ENCODE results near the gene PODXL2.
"Not testable (repeated sequence)": the region's sequence is repeated elsewhere in the genome, so short reads cannot be mapped to it uniquely, and the experiment has no call there.

Gene PODXL2

DNA sequence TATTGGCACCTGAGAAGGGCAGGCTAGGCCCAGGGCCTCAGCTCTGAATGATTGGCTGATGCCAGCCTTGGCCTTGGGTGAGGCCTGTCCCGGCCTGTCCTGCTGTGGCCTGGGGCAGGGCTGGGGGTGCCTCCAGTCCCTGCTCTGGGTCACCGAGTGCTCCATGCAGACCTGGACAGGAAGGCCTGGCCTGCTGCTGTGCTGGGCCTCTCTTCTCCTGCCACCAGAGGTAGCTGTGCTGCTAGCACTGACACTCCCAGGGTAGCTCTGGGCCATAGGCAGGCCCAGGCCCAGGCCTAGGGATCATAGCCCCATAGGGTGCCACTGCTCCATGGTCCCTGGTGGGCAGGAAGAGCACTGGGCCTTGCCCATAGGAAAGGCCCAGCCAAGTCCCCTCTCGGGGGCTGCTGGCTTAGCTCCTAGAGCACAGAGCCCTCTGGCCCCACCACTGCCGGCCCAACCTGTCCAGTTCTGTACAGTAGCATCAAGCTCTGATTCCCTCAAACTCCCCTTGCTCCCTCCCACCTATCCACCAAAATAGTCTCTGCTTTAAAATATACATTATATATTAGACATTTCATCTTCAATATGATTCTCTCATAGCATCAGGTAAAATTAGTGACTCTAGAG, 62.0 kb downstream of the PODXL2 start:
- DNase-seq: peak; percentile 20 to 65

- DNase-seq: no peak
Observed at GRCh38 chr3:127691489-127691888, 62.5 kb downstream of the PODXL2 start.

DNA sequence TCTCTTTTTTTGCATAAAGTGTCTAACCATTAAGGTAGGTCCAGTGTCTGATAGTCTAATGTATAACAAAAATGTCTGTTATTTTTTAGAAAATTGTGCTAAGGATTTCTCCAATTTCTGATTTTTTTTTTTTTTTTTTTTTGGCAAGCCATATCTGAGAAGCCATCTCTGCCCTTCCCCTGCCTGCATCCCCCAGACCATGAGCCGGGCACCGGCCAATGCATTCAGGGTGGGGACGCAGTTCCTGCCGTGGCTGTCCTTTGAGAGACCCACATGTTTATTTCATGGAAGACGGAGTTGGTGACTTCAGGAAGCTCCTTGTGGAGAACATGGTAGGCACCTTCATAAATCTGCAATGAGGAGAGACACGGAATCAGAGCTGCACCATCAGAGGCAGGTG, 63.0 kb downstream of the PODXL2 start:
- no peak for DNase-seq

DNA sequence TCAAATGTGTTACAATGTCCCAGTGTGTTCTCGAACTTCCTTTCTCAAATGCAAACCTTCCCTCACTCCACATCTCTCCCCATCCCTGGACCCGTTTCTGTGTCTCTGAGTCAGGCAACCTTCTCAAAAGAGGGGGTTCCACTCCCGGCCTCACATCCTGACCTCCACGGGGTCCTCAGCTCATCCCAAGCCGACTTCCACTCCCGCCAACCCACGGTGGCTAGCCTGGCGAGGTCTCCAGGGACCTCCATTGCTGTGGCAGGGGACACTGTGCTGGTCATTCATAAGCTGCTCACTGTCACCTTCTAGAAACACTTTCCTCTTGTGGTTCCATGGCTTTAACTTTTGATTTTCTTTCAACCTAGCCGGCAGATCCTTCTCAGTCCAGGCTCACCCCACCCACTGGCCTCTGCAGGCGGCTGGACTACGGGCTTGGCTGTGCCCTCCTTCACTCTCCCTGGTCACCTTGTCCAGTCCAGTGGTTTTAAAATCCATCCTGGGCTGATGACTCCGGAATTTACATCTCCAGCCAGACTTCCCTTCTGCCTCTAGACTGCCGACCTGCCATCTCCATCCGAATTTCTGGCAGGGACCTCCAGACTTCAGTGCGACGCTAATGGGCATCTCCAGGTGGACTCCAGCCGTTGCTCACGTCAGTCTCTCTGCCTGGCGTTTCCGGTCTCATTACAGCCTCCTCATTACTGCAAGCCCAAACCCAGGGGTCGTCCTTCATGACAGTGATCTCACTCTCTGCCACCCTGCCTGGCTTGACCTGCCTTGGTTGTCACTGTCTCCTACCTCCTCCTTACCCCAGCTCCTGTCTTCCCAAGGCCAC, 63.7 kb downstream of the PODXL2 start:
- no peak for DNase-seq

GRCh38 chr3:127693336-127693843, 64.4 kb downstream of the PODXL2 start:
- no peak for DNase-seq

DNA sequence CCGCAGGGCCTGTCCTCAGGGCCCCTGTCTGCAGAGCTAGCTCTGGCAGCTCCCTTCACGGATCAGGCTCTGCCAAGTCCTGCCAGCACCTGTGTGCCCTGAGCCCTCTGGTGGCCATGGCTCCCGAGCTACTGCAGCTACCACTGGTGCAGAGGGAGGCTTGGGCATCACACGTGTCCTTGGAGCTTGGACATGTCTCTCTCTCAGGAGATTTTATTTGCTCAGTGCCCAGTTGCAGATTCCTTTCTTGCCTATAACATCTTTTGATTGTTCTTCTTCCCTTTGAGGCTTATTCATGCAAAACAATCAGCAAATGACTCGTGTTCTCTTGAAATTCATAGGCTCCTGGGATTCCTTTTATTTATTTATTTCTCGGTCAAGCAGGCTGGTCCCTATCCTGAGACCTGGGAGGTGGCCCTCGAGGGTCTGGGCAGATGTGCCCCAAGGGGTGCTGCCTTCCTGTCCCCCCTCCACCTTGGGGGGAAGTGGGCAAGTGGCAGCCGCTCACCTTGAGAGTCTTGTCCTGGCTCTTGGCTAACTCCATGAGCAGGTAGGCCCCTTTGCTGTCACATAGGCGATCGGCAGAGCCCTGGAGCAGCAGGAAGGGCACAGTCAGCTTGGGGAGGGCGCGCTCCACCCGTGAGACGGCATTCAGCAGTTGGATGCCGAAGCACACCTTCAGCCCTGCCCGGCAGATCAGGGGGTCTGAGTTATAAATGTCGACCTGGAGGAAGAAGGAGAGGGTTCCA, 65.7 kb downstream of the PODXL2 start:
- peak; percentile 41 to 74 for DNase-seq

- DNase-seq: peak; percentile 95 to 97
Observed at GRCh38 chr3:127697551-127698240, 68.7 kb downstream of the PODXL2 start.

GRCh38 chr3:127698286-127698685, 69.3 kb downstream of the PODXL2 start:
- DNase-seq: no peak

DNA sequence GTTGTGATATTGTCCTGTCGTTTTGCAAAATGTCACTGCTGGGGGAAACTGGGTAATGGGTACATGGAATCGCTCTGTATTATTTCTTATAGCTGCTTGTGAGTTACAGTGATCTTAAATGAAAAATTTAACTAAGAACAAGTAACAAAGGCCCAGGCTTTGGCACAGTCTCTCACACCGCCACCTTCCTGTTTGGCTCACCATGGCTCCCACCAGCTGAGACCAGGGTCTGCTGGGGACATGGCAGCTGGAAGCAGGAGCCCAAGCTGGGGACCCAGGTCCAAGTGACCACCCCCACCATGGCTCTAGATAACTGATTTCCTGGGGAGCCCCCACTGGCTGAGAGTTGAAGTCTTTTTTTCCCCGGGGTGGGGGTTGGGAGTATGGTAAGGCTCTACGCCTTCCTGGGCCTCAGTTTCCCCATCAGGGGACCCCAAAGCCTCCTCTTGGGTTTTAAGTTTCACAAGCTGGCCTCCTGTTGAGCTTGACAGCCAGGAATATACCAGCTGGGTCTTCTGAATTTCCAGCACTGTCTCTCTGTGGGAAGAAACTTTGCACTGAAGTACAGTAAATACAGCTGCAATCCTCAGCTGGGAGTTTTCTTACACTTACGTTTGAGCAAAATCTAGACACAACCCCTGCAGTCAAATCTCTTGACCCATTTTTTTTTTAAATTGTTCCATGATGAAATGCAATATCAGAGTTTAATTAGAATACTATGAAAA, 69.9 kb downstream of the PODXL2 start:
- DNase-seq: no peak

DNA sequence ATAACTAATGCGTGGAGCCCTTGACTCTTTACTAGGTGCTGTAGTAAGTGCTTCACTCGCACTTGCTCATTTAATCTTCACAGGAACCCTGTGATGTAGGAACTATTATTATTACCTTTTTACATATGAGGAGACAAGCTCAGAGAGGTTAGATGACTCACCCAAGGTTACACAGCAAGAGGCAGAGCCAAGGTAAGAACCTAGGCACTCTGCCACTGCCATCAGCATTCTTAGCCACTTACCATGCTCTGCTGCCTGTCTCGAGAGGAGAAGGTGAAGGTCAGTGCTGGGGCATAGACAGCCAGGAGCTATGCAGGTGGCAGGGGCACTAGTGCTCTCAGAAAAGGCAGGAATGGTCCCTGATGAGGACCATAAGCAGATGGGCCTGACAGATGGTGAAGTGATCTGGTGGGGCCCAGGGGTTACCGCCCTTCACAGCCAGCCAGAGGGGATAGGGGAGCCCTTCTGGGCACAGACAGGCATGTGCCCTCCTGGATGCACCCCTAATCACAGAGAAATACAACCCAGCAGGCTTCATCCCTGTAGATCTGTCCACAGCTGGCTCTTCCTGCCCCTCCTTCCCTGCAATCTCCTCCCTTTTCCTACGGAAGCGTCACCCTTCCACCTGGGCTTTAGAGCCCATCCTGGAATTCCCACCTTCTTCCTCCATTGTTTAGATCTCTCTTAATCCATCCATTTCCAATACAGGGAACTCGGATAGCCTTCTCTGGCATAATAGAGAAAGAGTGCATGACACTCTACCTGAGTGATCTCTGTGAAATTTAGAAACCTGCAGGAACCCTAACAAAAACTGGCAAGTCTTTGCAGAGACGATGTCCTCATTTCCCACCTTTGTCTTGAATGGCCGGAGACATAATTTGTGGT, 70.7 kb downstream of the PODXL2 start:
- no peak for DNase-seq

- DNase-seq: no peak
Observed at GRCh38 chr3:127700406-127700805, 71.4 kb downstream of the PODXL2 start.

GRCh38 chr3:127701280-127701911, 72.4 kb downstream of the PODXL2 start:
- DNase-seq: no peak

DNA sequence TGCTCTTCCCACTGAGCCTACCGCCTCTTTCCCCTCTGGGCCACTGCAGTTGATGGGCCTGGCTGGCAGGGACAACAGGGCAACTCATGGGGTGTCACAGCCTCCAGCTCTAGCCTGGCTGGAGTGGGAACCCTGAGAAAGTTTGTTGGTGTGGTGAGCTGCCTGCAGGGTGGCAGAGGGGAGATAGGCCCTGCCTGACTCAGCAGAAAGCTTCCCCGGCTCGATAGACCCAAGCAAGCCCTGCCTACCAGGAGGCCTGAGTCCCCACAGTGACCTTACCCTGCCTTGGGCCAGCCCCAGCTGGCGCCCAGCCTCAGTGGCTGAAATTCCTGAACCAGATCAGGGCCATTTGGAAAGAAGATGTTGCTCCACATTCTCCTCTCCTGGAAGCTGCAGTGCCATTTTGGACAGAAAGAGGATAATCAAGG, 73.2 kb downstream of the PODXL2 start:
- DNase-seq: no peak

GRCh38 chr3:127704840-127705239, 75.9 kb downstream of the PODXL2 start:
- not testable (repeated sequence) for DNase-seq

DNA sequence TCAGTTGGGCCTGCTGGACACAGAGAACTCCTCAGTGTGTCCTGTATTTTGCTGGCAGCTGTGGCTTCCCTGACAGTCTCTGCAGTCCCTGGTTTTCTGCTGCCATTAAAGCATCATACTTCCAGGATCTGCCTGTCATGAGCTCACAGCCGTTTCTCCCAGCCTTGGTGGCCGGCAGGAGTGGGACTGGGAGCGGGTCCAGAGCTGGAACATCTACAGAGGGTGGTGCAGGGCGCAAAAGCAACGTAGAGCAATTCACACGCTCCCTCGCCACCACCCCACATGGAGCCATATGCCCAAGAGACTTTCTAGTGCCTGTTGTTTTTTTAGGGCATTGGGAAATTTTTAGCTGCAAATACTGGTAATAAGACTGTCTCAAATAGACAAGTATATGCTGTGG, 77.3 kb downstream of the PODXL2 start:
- DNase-seq: no peak

GRCh38 chr3:127706785-127707351, 77.9 kb downstream of the PODXL2 start:
- peak in 1 of 2 experiments; percentile 42 for DNase-seq

- no peak for DNase-seq
Observed at GRCh38 chr3:127707851-127708411, 78.9 kb downstream of the PODXL2 start.

GRCh38 chr3:127708837-127709236, 79.9 kb downstream of the PODXL2 start:
- no peak for DNase-seq

- no peak for DNase-seq
Observed at GRCh38 chr3:127709320-127710060, 80.5 kb downstream of the PODXL2 start.
